Type B pancreatic cell (in vitro differentiated cells): ENCODE data around the gene SACM1L. TPM values are rescaled to one million over a fixed set of nuclear protein-coding genes. Genes with fewer than 3 reads are reported as not detected.
A peak's percentile ranks its signal among the peaks of the same experiment; 100 is the strongest.
"Not testable (repeated sequence)": the region's sequence is repeated elsewhere in the genome, so short reads cannot be mapped to it uniquely, and the experiment has no call there.

Experiments used
- DNase-seq: peaks from one replicate; pipeline ENCODE4 v3.0.0; 2021; ENCODE audit warnings: mixed read lengths; ENCODE audit not compliant: unreplicated experiment; ENCODE audit errors: extremely low spot score
- H3K27ac Mint-ChIP-seq: 2 replicates; pipeline ENCODE4 v1.8.0; 2021; ENCODE audit warnings: mild to moderate bottlenecking, mixed read lengths
- H3K27me3 Mint-ChIP-seq: 2 replicates; pipeline ENCODE4 v1.8.0; 2021; ENCODE audit warnings: mixed read lengths
- H3K36me3 Mint-ChIP-seq: 2 replicates; pipeline ENCODE4 v1.8.0; 2021; ENCODE audit warnings: mixed read lengths
- H3K4me1 Mint-ChIP-seq: one replicate; pipeline ENCODE4 v1.8.0; 2021; ENCODE audit warnings: mixed read lengths; ENCODE audit not compliant: unreplicated experiment
- H3K4me3 Mint-ChIP-seq: 2 replicates; pipeline ENCODE4 v1.8.0; 2021; ENCODE audit warnings: mild to moderate bottlenecking, mixed read lengths
- H3K9me3 Mint-ChIP-seq: 2 replicates; pipeline ENCODE4 v1.8.0; 2021; ENCODE audit warnings: mixed read lengths
- total RNA-seq: library from RNA; stranded (reverse); gene quantifications from 2 replicates; pipeline ENCODE4 v1.2.1, GENCODE V29; 2021; ENCODE audit warnings: low replicate concordance
- TF ChIP-seq, protein P1 (sequence below): fragments of 200-600 bp; sonication (generic); conservative IDR thresholded peaks from 2 replicates; pipeline ENCODE4 v1.5.0; 2021; ENCODE audit warnings: antibody characterized with exemption, mild to moderate bottlenecking

SACM1L gene
- total RNA-seq, 1 donor from 2014 or later = 51.6 TPM

DNA sequence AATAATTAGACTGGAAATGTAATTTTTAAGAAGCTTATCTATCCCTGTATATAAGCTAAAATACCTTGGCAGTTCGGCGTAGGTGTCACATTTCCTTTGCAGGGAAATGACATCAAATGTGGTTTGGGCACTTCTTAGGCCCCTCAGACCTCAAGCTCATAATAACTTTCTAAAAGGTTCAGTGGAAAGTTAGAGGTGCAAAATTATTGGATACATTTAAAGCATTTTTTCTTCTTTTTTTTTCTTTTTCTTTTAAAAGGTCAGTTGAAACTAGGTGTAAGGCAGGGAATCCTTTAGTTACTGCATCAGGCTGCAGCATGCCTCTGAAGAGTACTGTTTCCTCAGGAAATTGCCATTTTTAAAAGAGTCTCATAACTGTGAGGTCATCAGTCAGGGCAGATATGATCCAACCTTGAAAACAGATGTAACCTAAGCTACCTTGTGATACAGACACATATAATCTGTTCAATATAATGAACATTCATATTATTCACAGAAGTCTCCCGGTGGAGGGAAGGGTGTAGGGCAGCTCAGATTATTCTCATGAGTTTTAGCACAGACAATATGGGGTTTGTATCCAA, 4.8 kb downstream of the SACM1L start:
- DNase-seq = no peak
- H3K27me3 Mint-ChIP-seq = peaks cover 2% of the 10 kb centered on the region
- H3K36me3 Mint-ChIP-seq = peaks cover 28% of the 10 kb centered on the region
- H3K4me3 Mint-ChIP-seq = no peak overlapping the region
- TF ChIP-seq, protein P1, sequence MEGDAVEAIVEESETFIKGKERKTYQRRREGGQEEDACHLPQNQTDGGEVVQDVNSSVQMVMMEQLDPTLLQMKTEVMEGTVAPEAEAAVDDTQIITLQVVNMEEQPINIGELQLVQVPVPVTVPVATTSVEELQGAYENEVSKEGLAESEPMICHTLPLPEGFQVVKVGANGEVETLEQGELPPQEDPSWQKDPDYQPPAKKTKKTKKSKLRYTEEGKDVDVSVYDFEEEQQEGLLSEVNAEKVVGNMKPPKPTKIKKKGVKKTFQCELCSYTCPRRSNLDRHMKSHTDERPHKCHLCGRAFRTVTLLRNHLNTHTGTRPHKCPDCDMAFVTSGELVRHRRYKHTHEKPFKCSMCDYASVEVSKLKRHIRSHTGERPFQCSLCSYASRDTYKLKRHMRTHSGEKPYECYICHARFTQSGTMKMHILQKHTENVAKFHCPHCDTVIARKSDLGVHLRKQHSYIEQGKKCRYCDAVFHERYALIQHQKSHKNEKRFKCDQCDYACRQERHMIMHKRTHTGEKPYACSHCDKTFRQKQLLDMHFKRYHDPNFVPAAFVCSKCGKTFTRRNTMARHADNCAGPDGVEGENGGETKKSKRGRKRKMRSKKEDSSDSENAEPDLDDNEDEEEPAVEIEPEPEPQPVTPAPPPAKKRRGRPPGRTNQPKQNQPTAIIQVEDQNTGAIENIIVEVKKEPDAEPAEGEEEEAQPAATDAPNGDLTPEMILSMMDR = peak; percentile 46
- peaks cover 42% of the 10 kb centered on the region for H3K4me1 Mint-ChIP-seq
- H3K27ac Mint-ChIP-seq = peak overlapping the region; percentile 26
- H3K9me3 Mint-ChIP-seq = no peaks in the 10 kb centered on the region

DNA sequence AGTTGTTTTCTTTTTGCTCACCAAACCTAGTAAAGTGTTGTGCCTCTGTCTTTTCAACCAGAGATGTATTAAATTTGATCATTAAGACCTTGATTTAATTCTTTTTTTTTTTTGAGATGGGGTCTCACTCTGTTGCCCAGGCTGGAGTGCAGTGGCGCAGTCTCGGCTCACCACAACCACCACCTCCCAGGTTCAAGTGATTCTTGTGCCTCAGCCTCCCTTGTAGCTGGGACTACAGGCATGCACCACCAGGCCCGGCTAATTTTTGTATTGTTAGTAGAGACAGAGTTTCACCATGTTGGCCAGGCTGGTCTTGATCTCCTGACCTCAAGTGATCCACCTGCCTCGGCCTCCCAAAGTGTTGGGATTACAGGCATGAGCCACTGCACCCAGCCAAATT, 6.0 kb downstream of the SACM1L start:
- peaks cover 26% of the 10 kb centered on the region for H3K36me3 Mint-ChIP-seq
- peaks cover 39% of the 10 kb centered on the region for H3K4me1 Mint-ChIP-seq
- not testable (repeated sequence) for H3K27ac Mint-ChIP-seq, H3K4me3 Mint-ChIP-seq, H3K9me3 Mint-ChIP-seq, DNase-seq, H3K27me3 Mint-ChIP-seq

DNA sequence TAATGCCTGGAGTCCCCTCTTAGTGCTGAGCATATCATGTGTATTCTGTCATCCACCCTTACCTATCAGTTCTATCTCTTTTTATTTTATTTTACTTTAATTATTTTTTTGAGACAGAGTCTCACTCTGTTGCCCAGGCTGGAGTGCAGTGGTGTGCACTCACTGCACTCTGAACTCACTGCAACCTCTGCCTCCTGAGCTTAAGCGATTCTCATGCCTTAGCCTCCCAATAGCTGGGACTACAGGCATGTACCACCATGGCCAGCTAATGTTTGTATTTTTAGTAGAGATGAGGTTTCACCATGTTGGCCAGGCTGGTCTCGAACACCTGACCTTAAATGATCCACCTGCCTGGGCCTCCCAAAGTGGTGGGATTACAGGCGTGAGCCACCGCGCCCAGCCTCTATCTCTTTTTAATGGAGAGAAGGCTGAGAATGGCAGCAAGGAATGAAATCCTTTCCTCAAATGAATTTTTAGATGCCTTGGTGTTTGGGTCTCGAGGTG, 11.4 kb downstream of the SACM1L start:
- Mint-ChIP-seq H3K27me3 (no peaks in the 10 kb centered on the region), H3K4me3 (no peak overlapping the region), H3K36me3 (peaks cover 16% of the 10 kb centered on the region), H3K4me1 (no peaks in the 10 kb centered on the region), H3K9me3 (no peaks in the 10 kb centered on the region), H3K27ac (no peak overlapping the region)
- TF ChIP-seq, protein P1 = no peak
- no peak for DNase-seq

DNA sequence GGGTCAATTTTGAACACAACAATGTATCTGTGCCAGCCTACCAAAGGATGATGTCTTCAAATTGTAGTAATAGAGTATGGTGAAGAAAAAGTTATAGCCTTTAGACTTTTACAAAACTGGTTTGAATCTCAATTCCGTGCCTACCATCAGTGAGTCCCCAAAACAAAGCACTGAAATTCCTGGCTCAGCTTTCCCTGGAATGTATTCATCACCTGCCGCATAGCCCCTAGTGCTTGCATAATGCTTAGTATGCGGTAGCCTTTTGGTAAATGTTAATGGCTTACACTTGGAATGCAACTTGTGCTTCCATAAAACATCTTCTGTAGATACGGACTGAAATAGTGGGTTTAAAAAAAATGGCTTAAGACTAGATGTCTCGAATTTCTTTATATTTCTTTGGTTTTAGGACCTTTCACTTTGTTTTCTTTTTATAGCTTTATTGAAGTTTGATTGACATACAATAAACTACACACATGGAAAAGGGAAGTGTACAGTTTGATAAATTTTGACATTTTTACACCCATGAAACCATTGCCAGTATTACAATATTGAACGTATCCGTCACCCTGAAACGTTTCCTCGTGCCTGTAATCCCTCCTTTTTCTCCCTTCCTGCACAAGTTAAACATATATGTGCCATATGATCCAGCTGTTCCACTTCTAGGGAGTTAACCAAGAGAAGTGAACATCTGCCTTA, 12.1 kb downstream of the SACM1L start:
- TF ChIP-seq, protein P1 = no peak
- peaks cover 16% of the 10 kb centered on the region for H3K36me3 Mint-ChIP-seq
- DNase-seq = no peak
- no peaks in the 10 kb centered on the region for H3K4me1 Mint-ChIP-seq
- no peaks in the 10 kb centered on the region for H3K9me3 Mint-ChIP-seq
- no peaks in the 10 kb centered on the region for H3K27me3 Mint-ChIP-seq
- H3K27ac Mint-ChIP-seq = no peak overlapping the region
- H3K4me3 Mint-ChIP-seq = no peak overlapping the region

DNA sequence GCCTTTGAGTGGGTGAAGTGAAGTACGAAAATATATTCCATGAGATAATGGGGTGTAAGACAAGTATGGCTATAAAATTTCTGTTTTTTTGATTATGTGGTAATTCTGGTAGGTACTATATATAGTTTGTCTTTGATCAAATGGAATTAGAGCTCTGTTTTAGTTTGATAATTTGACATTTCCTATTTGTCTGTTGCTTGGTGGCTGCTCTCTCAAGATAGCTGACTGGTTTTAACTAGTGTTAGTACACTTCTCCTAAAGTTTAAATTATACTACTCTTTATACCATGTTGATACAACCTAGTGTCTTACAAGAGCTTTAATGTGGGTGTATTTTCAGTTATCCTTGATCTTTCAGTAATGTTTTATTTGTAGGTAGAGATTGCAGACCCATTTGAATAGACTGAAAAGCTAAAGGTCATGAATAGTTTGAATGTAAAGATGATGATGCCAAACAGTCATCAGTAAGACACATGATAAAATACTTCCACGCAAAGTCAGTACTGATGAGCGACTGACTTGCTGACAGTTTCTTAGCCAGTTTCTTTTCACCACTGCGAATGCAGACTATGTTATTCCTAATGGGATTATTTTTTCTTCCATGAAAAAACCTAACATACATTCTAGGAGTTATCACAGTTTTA, 15.2 kb downstream of the SACM1L start:
- peaks cover 18% of the 10 kb centered on the region for H3K36me3 Mint-ChIP-seq
- H3K4me1 Mint-ChIP-seq = no peaks in the 10 kb centered on the region
- H3K27me3 Mint-ChIP-seq = no peaks in the 10 kb centered on the region
- TF ChIP-seq, protein P1 = no peak
- no peaks in the 10 kb centered on the region for H3K9me3 Mint-ChIP-seq
- H3K27ac Mint-ChIP-seq = no peak overlapping the region
- H3K4me3 Mint-ChIP-seq = no peak overlapping the region
- no peak for DNase-seq
